ENCODE data around the gene PPP1R1B. TPM values are rescaled to one million over a fixed set of nuclear protein-coding genes. Genes with fewer than 3 reads are reported as not detected.
A peak's percentile ranks its signal among the peaks of the same experiment; 100 is the strongest.

PPP1R1B gene
- total RNA-seq, 1 experiment from 2014 or later = 8.2 TPM

DNA sequence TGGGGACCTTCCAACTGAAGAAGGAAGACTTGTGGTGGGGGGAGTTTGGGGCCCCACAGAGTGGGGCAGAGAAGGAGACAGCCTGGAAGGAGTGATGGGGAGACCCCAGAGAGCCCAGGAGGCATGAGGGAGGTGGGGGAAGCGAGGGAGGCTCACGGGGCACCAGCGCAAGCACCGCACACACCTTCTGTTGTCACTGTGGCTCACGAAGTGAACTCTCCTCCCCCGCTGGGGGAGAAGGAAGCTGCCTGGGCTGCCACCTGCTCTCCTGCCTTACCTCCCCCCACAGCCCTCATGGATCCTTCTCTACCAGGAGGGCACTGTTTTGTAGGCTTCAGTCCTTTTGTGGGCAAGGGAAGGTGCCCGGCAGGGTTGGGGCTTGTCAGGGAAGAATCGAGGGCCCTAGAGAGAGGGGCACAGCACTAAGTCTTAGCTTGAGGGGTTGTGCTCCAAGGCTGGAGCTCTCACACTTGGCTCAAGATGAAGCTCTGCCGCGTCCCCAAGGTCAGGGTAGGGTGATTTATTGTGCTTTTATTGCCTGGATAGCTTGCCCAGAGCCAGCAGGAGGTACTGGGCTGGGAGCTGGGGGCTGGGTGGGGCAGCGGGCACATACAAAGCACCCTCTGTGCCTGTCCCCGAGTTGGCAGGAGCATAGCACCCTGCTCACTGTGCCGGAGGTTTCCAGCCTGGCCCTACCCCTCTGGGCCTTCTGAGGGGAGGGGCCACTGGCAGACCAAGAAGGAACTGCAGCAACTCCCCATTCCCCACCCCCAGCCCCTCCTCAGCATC, 5.6 kb downstream of the PPP1R1B start:
- no peaks in the 10 kb centered on the region for H3K36me3 ChIP-seq (ENCODE audit: insufficient read depth, low read length, poor library complexity, severe bottlenecking)
- no peak for DNase-seq (ENCODE audit: low spot score)
- TF ChIP-seq EZH2 (IDR thresholded peaks at IDR 0.05; ENCODE audit: borderline replicate concordance, low read depth, low read length, poor library complexity, severe bottlenecking) (no peak), CTCF (conservative IDR thresholded peaks at IDR 0.05; ENCODE audit: low read depth, low read length) (no peak)
- no peaks in the 10 kb centered on the region for H3K9me3 ChIP-seq (ENCODE audit: low read depth, low read length, poor library complexity, severe bottlenecking)
- POLR2A ChIA-PET (ENCODE audit: low non-redundant PET) = no interaction called here
- intact Hi-C loops (cut with micrococcal nuclease; ENCODE audit: unreplicated experiment) = no loop called here
- H3K27ac ChIP-seq (ENCODE audit: low read depth, low read length, poor library complexity, severe bottlenecking) = no peak overlapping the region
- CTCF ChIA-PET = interaction anchor here (1.0 to 1.8 kb wide), 2 partner anchors 9 to 11 kb away, joined by 4 to 8 read pairs; no protein-coding TSS in a partner anchor
- H3K4me3 ChIP-seq (ENCODE audit: low read depth, low read length, poor library complexity, severe bottlenecking) = no peak overlapping the region
- H3K27me3 ChIP-seq (replicated peaks; ENCODE audit: insufficient read depth, low read depth, low read length, poor library complexity) = no peaks in the 10 kb centered on the region
- H3K4me1 ChIP-seq (ENCODE audit: insufficient read depth, low read length, poor library complexity, severe bottlenecking) = peaks cover 6% of the 10 kb centered on the region
- no TSS peak for BruUV-seq (replicated peaks)

- Histone ChIP-seq H3K36me3 (ENCODE audit: insufficient read depth, low read length, poor library complexity, severe bottlenecking) (no peaks in the 10 kb centered on the region), H3K4me3 (ENCODE audit: low read depth, low read length, poor library complexity, severe bottlenecking) (no peak overlapping the region), H3K9me3 (ENCODE audit: low read depth, low read length, poor library complexity, severe bottlenecking) (no peaks in the 10 kb centered on the region), H3K4me1 (ENCODE audit: insufficient read depth, low read length, poor library complexity, severe bottlenecking) (peaks cover 6% of the 10 kb centered on the region), H3K27me3 (replicated peaks; ENCODE audit: insufficient read depth, low read depth, low read length, poor library complexity) (no peaks in the 10 kb centered on the region), H3K27ac (ENCODE audit: low read depth, low read length, poor library complexity, severe bottlenecking) (no peak overlapping the region)
- CTCF ChIA-PET = interaction anchor here (0.6 to 1.8 kb wide), 2 partner anchors 10 to 11 kb away, joined by 3 to 8 read pairs; no protein-coding TSS in a partner anchor
- intact Hi-C loops (cut with micrococcal nuclease; ENCODE audit: unreplicated experiment) = no loop called here
- BruUV-seq (replicated peaks) = no TSS peak
- no peak for DNase-seq (ENCODE audit: low spot score)
- no peak for TF ChIP-seq EZH2 (IDR thresholded peaks at IDR 0.05; ENCODE audit: borderline replicate concordance, low read depth, low read length, poor library complexity, severe bottlenecking)
- no peak for TF ChIP-seq CTCF (conservative IDR thresholded peaks at IDR 0.05; ENCODE audit: low read depth, low read length)
- POLR2A ChIA-PET (ENCODE audit: low non-redundant PET) = no interaction called here
Observed at GRCh38 chr17:39633570-39634183, 6.9 kb downstream of the PPP1R1B start.

- H3K4me3 ChIP-seq (ENCODE audit: low read depth, low read length, poor library complexity, severe bottlenecking) = no peak overlapping the region
- intact Hi-C loops (cut with micrococcal nuclease; ENCODE audit: unreplicated experiment) = no loop called here
Observed at GRCh38 chr17:39634384-39634871, 7.7 kb downstream of the PPP1R1B start.

More at GRCh38 chr17:39634384-39634871, 7.7 kb downstream of the PPP1R1B start:
- peak; percentile 65 for TF ChIP-seq CTCF (conservative IDR thresholded peaks at IDR 0.05; ENCODE audit: low read depth, low read length)
- no peak for TF ChIP-seq EZH2 (IDR thresholded peaks at IDR 0.05; ENCODE audit: borderline replicate concordance, low read depth, low read length, poor library complexity, severe bottlenecking)
- no peaks in the 10 kb centered on the region for H3K9me3 ChIP-seq (ENCODE audit: low read depth, low read length, poor library complexity, severe bottlenecking)
- ChIA-PET POLR2A (ENCODE audit: low non-redundant PET) (no interaction called here), CTCF (interaction anchor here (0.6 kb wide), 1 partner anchor 34 kb away, joined by 3 read pairs; the partner anchor contains the start of gene PNMT)
- H3K27ac ChIP-seq (ENCODE audit: low read depth, low read length, poor library complexity, severe bottlenecking) = no peak overlapping the region
- H3K36me3 ChIP-seq (ENCODE audit: insufficient read depth, low read length, poor library complexity, severe bottlenecking) = no peaks in the 10 kb centered on the region
- no TSS peak for BruUV-seq (replicated peaks)
- peak; percentile 50 for DNase-seq (ENCODE audit: low spot score)
- H3K4me1 ChIP-seq (ENCODE audit: insufficient read depth, low read length, poor library complexity, severe bottlenecking) = peaks cover 6% of the 10 kb centered on the region
- no peaks in the 10 kb centered on the region for H3K27me3 ChIP-seq (replicated peaks; ENCODE audit: insufficient read depth, low read depth, low read length, poor library complexity)
